GM12878 (cell line): Measurements from ENCODE around the gene STAB2. TPM values are rescaled to one million over a fixed set of nuclear protein-coding genes. Genes with fewer than 3 reads are reported as not detected.

Source experiments
- ATAC-seq: fragments of 200-7000 bp; cut with Tn5 transposase; 3 replicates; pipeline ENCODE4 v1.9.1; 2020; ENCODE audit warnings: mild to moderate bottlenecking, moderate library complexity
- BruUV-seq: library from RNA; stranded (reverse); fragments of 400-500 nt; replicated peaks from 2 replicates; lab custom pipeline; 2021; lab: Mats Ljungman, UMichigan
- CTCF ChIA-PET: fragments of 300-600 bp; sonication (Branson Sonifier 250); formaldehyde crosslinking; extraction: SDS; loops from one replicate; lab custom pipeline; 2021; ENCODE audit warnings: inconsistent platforms; lab: Yijun Ruan, JAX
- POLR2A ChIA-PET: fragments of 350-600 bp; formaldehyde crosslinking; extraction: SDS; loops from one replicate; lab custom pipeline; 2021; ENCODE audit warnings: inconsistent platforms; lab: Charles Lee
- RAD21 ChIA-PET: fragments of 300-600 bp; sonication (Branson Sonifier 250); formaldehyde crosslinking; loops from one replicate; lab custom pipeline; 2023; ENCODE audit warnings: antibody characterized with exemption; ENCODE audit not compliant: unreplicated experiment; lab: Charles Lee
- SMC1A ChIA-PET: fragments of 300-600 bp; sonication (Branson Sonifier 250); formaldehyde crosslinking; loops from one replicate; lab custom pipeline; 2023; ENCODE audit not compliant: unreplicated experiment, uncharacterized antibody; lab: Charles Lee
- DNase-seq: peaks from one replicate; pipeline ENCODE4 v3.0.0-alpha.2; 2011; ENCODE audit warnings: low read depth, low spot score
- FAIRE-seq: peaks from 3 replicates; lab custom pipeline; 2011; peaks lifted over from hg19 to GRCh38; lab: Jason Lieb, UNC
- H2AFZ ChIP-seq: 2 replicates; pipeline ENCODE4 v1.6.0; 2011; ENCODE audit warnings: low read depth, low read length, control low read depth; ENCODE audit not compliant: control insufficient read depth
- H3K27ac ChIP-seq: 2 replicates; pipeline ENCODE4 v1.5.1; 2011; ENCODE audit warnings: control low read depth; ENCODE audit not compliant: control insufficient read depth, insufficient read depth
- H3K27me3 ChIP-seq, 2 experiments: replicated peaks in 1 of 2; 2 replicates each; pipeline versions ENCODE4 v1.6.0 to v1.6.1; 2011; ENCODE audit warnings: low read length in 1 of 2; ENCODE audit not compliant: control insufficient read depth in 2 of 2, insufficient read depth in 2 of 2
- H3K36me3 ChIP-seq, 2 experiments: 2 replicates each; pipeline ENCODE4 v1.5.1; 2011; ENCODE audit warnings: low read length in 1 of 2; ENCODE audit not compliant: control insufficient read depth in 2 of 2, insufficient read depth in 2 of 2
- H3K4me1 ChIP-seq: 2 replicates; pipeline ENCODE4 v1.6.1; 2011; ENCODE audit warnings: mild to moderate bottlenecking, low read length, moderate library complexity, mixed read lengths; ENCODE audit not compliant: control insufficient read depth, insufficient read depth
- H3K4me2 ChIP-seq: 2 replicates; pipeline ENCODE4 v1.6.0; 2011; ENCODE audit warnings: control low read depth; ENCODE audit not compliant: control insufficient read depth, insufficient read depth
- H3K4me3 ChIP-seq: fragments of 200-600 bp; sonication (generic); 2 replicates; pipeline ENCODE4 v1.5.1; 2016
- H3K79me2 ChIP-seq: 2 replicates; pipeline ENCODE4 v1.6.0; 2011; ENCODE audit warnings: low read length; ENCODE audit not compliant: control insufficient read depth, insufficient read depth
- H3K9ac ChIP-seq: 2 replicates; pipeline ENCODE4 v1.8.0; 2011; ENCODE audit warnings: low read length, control low read depth, mixed read lengths; ENCODE audit not compliant: control insufficient read depth, insufficient read depth
- H3K9me3 ChIP-seq: replicated peaks from 3 replicates; pipeline ENCODE4 v1.5.1; 2011; ENCODE audit warnings: mild to moderate bottlenecking, low read length; ENCODE audit not compliant: control insufficient read depth, insufficient read depth
- H4K20me1 ChIP-seq: 2 replicates; pipeline ENCODE4 v1.6.0; 2011; ENCODE audit not compliant: control insufficient read depth, insufficient read depth
- ATF7 ChIP-seq: fragments of 450-650 bp; IDR thresholded peaks from 2 replicates; pipeline ENCODE4 v1.6.1; 2016; ENCODE audit warnings: low read depth, mild to moderate bottlenecking
- CTCF ChIP-seq, 3 experiments: IDR thresholded peaks in 2 of 3; conservative IDR thresholded peaks in 1 of 3; 2 replicates each; pipeline ENCODE4 v1.5.1; 2011; ENCODE audit warnings: low read depth in 3 of 3, low read length in 3 of 3, mild to moderate bottlenecking in 3 of 3, control low read depth in 2 of 3, moderate library complexity in 2 of 3, inconsistent platforms in 1 of 3, mixed read lengths in 1 of 3; ENCODE audit not compliant: control insufficient read depth in 2 of 3, insufficient read depth in 1 of 3; ENCODE audit errors: extremely low read depth in 1 of 3
- ESRRA ChIP-seq: IDR thresholded peaks from 2 replicates; pipeline ENCODE4 v1.6.1; 2012; ENCODE audit warnings: mild to moderate bottlenecking, low read length, improper control_type of control experiment
- SMAD1 ChIP-seq: fragments of 450-650 bp; IDR thresholded peaks from 2 replicates; pipeline ENCODE4 v1.6.1; 2018; ENCODE audit warnings: mild to moderate bottlenecking, low read depth; ENCODE audit not compliant: partially characterized antibody
- WGBS: methylation state at CpG from one replicate; pipeline ENCODE4 v1.1.6; 2016; ENCODE audit warnings: low lambda C conversion rate; ENCODE audit not compliant: insufficient replicate concordance, insufficient coverage; ENCODE audit errors: missing lambda C conversion rate; 5-methylcytosine and 5-hydroxymethylcytosine counted together
- in situ Hi-C: fragments of 300-500 bp; cut with MboI; formaldehyde crosslinking; loops from 9 replicates; pipeline ENCODE4 v1.14.3; 2018; ENCODE audit warnings: mixed read lengths
- intact Hi-C: fragments of 100-400 bp; cut with micrococcal nuclease; formaldehyde crosslinking; loops from one replicate; pipeline ENCODE4 v1.14.2; 2022; ENCODE audit not compliant: unreplicated experiment
- polyA plus RNA-seq, 11 experiments: library from polyadenylated mRNA; depleted of rRNA in 4 of 11; unstranded in 6 of 11; stranded (reverse) in 5 of 11; fragments of >200 nt; fragmentation: Nextera tagmentation in 4 of 11; fragmentation: Illumina TruSeq in 1 of 11; extraction: Ambion mirVana in 4 of 11; extraction: Trizol in 1 of 11; gene quantifications; 1 replicate in 1 of 11; 2 replicates in 10 of 11; pipeline versions ENCODE4 v1.2.1 to v1.2.3, GENCODE V29; 2011 to 2016; ENCODE audit warnings: inconsistent platforms in 2 of 11, missing spikeins in 2 of 11, low read depth in 1 of 11
- total RNA-seq, 4 experiments: library from RNA; depleted of rRNA in 3 of 4; stranded (reverse); fragments of >200 nt in 3 of 4; fragmentation: Illumina TruSeq in 1 of 4; extraction: Trizol in 1 of 4; gene quantifications; 2 replicates each; pipeline versions ENCODE4 v1.2.1 to v1.2.3, GENCODE V29; 2013 to 2021
- TF ChIP-seq, protein P1 (sequence below): fragments of 450-650 bp; IDR thresholded peaks from 2 replicates; pipeline ENCODE4 v1.6.1; 2016; ENCODE audit warnings: mild to moderate bottlenecking

The STAB2 gene
- total and polyA plus RNA-seq, 10 of the 15 experiments (the other 5 are each of a cell fraction or from before 2014, with no cell fraction given), result 0.37 TPM; not detected in 9

- TF ChIP-seq, protein P1, sequence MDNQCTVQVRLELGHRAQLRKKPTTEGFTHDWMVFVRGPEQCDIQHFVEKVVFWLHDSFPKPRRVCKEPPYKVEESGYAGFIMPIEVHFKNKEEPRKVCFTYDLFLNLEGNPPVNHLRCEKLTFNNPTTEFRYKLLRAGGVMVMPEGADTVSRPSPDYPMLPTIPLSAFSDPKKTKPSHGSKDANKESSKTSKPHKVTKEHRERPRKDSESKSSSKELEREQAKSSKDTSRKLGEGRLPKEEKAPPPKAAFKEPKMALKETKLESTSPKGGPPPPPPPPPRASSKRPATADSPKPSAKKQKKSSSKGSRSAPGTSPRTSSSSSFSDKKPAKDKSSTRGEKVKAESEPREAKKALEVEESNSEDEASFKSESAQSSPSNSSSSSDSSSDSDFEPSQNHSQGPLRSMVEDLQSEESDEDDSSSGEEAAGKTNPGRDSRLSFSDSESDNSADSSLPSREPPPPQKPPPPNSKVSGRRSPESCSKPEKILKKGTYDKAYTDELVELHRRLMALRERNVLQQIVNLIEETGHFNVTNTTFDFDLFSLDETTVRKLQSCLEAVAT, result no peak
- TF ChIP-seq ESRRA, result no peak
- no peak for TF ChIP-seq ATF7
Observed at GRCh38 chr12:103705098-103705497, 118.0 kb downstream of the STAB2 start (continued).

DNA sequence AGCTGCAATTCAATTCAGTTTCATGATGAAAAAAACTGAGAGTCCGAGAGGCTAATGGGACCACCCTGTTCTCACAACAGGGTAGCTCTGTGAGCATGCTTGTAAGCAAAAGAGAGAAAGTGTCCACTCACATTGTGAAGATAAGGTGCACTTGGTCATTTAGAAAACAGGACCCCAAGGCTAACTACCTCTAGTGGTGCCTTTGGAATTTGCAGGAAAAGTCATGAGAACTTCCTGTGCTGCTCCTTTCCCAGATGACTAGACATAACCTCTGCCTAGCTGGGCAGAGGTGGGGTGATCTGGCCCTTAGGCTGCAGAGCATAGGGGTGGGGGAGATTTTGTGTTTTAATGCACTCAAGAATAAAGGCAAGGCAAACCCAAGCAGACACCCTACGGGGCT is 118.9 kb downstream of the STAB2 start:
- FAIRE-seq (no peak), ATAC-seq (no peak), DNase-seq (no peak)
- no peaks in the 10 kb centered on the region for H3K36me3 ChIP-seq
- no peak overlapping the region for H3K27ac ChIP-seq
- H2AFZ ChIP-seq, result no peak overlapping the region
- H3K4me3 ChIP-seq, result no peak overlapping the region
- H3K9ac ChIP-seq, result no peak overlapping the region
- SMC1A ChIA-PET, result no interaction called here
- H3K79me2 ChIP-seq, result no peaks in the 10 kb centered on the region
- H4K20me1 ChIP-seq, result no peaks in the 10 kb centered on the region
- RAD21 ChIA-PET, result no interaction called here
- WGBS, result 23% methylated on average over 2 of the region's 2 CpGs
- peaks cover 0 to 3% of the 10 kb centered on the region in 2 experiments; a peak in 1 of 4 replicates for H3K27me3 ChIP-seq
- TF ChIP-seq CTCF (IDR thresholded peaks at IDR 0.05 in 2 of 3, conservative IDR thresholded peaks at IDR 0.05 in 1 of 3; ENCODE audit: control insufficient read depth in 2 of 3, extremely low read depth in 1 of 3, insufficient read depth in 1 of 3, low read depth in 3 of 3, low read length in 3 of 3), result 0 out of 6 replicates have a peak, but pooled peaks of 1 of the 3 experiments have one; percentile 18
- no peak for TF ChIP-seq SMAD1
- POLR2A ChIA-PET, result no interaction called here
- intact Hi-C loops, result no loop called here
- in situ Hi-C loops, result no loop called here
- no peaks in the 10 kb centered on the region for H3K4me1 ChIP-seq
- no peak overlapping the region for H3K4me2 ChIP-seq
- BruUV-seq, result no TSS peak
- H3K9me3 ChIP-seq, result no peaks in the 10 kb centered on the region
- CTCF ChIA-PET, result no interaction called here
